HepG2 (cell line): ENCODE results near the gene SCARF1. TPM values are rescaled to one million over a fixed set of nuclear protein-coding genes. Genes with fewer than 3 reads are reported as not detected.
A peak's percentile ranks its signal among the peaks of the same experiment; 100 is the strongest.

ENCODE experiments used
- ATAC-seq: fragments of 200-7000 bp; cut with Tn5 transposase; 3 replicates; pipeline ENCODE4 v1.9.1; 2020; ENCODE audit warnings: mild to moderate bottlenecking, moderate library complexity
- BruUV-seq: library from RNA; stranded (reverse); fragments of 400-500 nt; replicated peaks from 2 replicates; lab custom pipeline; 2021; lab: Mats Ljungman, UMichigan
- CTCF ChIA-PET: fragments of 300-600 bp; formaldehyde crosslinking; extraction: SDS; loops from one replicate; lab custom pipeline; 2021; ENCODE audit warnings: low total read pairs, inconsistent platforms, low intra/inter-chr PET ratio; lab: Yijun Ruan, JAX
- POLR2A ChIA-PET: fragments of 350-600 bp; sonication (Branson Sonifier 250); formaldehyde crosslinking; loops from one replicate; lab custom pipeline; 2020; ENCODE audit warnings: antibody characterized with exemption, inconsistent platforms; lab: Yijun Ruan, JAX
- DNase-seq: peaks from one replicate; pipeline ENCODE4 v3.0.0-alpha.2; 2015; ENCODE audit warnings: low spot score
- FAIRE-seq: peaks from 3 replicates; lab custom pipeline; 2011; peaks lifted over from hg19 to GRCh38; lab: Jason Lieb, UNC
- H2AFZ ChIP-seq: one replicate; pipeline ENCODE4 v1.6.1; 2011; ENCODE audit warnings: low read length, inconsistent platforms
- H3K27ac ChIP-seq: fragments of 300-600 bp; 3 replicates; pipeline ENCODE4 v1.8.0; 2011; ENCODE audit warnings: mixed run types, mild to moderate bottlenecking, mixed read lengths, low read length, inconsistent platforms; ENCODE audit not compliant: insufficient read depth; ENCODE audit errors: extremely low read length
- H3K27me3 ChIP-seq, 2 experiments: fragments of 200-600 bp in 1 of 2; 2 replicates in 1 of 2; 3 replicates in 1 of 2; pipeline versions ENCODE4 v1.6.0 to v1.8.0; 2011; ENCODE audit warnings: low read length in 2 of 2, mild to moderate bottlenecking in 2 of 2, moderate library complexity in 2 of 2, inconsistent platforms in 1 of 2; ENCODE audit not compliant: insufficient read depth in 2 of 2, control insufficient read depth in 1 of 2
- H3K36me3 ChIP-seq, 2 experiments: fragments of 200-600 bp in 1 of 2; replicated peaks in 1 of 2; 2 replicates in 1 of 2; 3 replicates in 1 of 2; pipeline versions ENCODE4 v1.5.1 to v1.8.0; 2011; ENCODE audit warnings: low read length in 2 of 2, inconsistent platforms in 1 of 2; ENCODE audit not compliant: insufficient read depth in 2 of 2, control insufficient read depth in 1 of 2
- H3K4me1 ChIP-seq: 2 replicates; pipeline ENCODE4 v1.5.1; 2012; ENCODE audit warnings: low read length, inconsistent platforms; ENCODE audit not compliant: insufficient read depth
- H3K4me2 ChIP-seq: 2 replicates; pipeline ENCODE4 v1.6.0; 2011; ENCODE audit warnings: low read depth, low read length, inconsistent platforms
- H3K4me3 ChIP-seq, 3 experiments: fragments of 200-600 bp in 1 of 3; sonication (generic), shearing (Covaris generic) in 1 of 3; replicated peaks in 1 of 3; 2 replicates each; pipeline ENCODE4 v1.5.1; 2011 to 2016; ENCODE audit warnings: low read length in 3 of 3, inconsistent platforms in 2 of 3, low read depth in 2 of 3, mild to moderate bottlenecking in 2 of 3, control low read depth in 1 of 3, mixed read lengths in 1 of 3; ENCODE audit not compliant: insufficient read depth in 1 of 3
- H3K79me2 ChIP-seq: one replicate; pipeline ENCODE4 v1.6.1; 2011; ENCODE audit warnings: low read length, inconsistent platforms; ENCODE audit not compliant: insufficient read depth
- H3K9ac ChIP-seq: 2 replicates; pipeline ENCODE4 v1.6.0; 2011; ENCODE audit warnings: mild to moderate bottlenecking, low read depth, low read length, inconsistent platforms; ENCODE audit not compliant: insufficient read depth
- H3K9me3 ChIP-seq: 2 replicates; pipeline ENCODE4 v1.5.1; 2012; ENCODE audit warnings: mild to moderate bottlenecking, low read length
- H4K20me1 ChIP-seq: 2 replicates; pipeline ENCODE4 v1.6.0; 2011; ENCODE audit warnings: inconsistent platforms, mild to moderate bottlenecking, low read length, moderate library complexity; ENCODE audit not compliant: insufficient read depth
- ELF4 ChIP-seq: sonication (generic); formaldehyde crosslinking; IDR thresholded peaks from 2 replicates; pipeline ENCODE4 v1.5.0; 2020; ENCODE audit warnings: missing genetic modification reagents, mild to moderate bottlenecking, moderate library complexity, borderline replicate concordance
- PCBP1 ChIP-seq: fragments of 200-400 bp; formaldehyde crosslinking; IDR thresholded peaks from 2 replicates; pipeline ENCODE4 v1.6.1; 2017; ENCODE audit warnings: mild to moderate bottlenecking, low read depth, low read length, borderline replicate concordance
- RFXAP ChIP-seq: sonication (generic); formaldehyde crosslinking; IDR thresholded peaks from 2 replicates; pipeline ENCODE4 v1.4.0; 2020; ENCODE audit warnings: missing genetic modification reagents, borderline replicate concordance
- ZFP91 ChIP-seq: sonication (generic); formaldehyde crosslinking; IDR thresholded peaks from 2 replicates; pipeline ENCODE4 v1.9.0; 2022; ENCODE audit warnings: missing genetic modification reagents, mild to moderate bottlenecking, borderline replicate concordance
- ZNF572 ChIP-seq: sonication (generic); formaldehyde crosslinking; IDR thresholded peaks from 2 replicates; pipeline ENCODE4 v1.5.1; 2020; ENCODE audit warnings: mild to moderate bottlenecking, missing genetic modification reagents
- WGBS: methylation state at CpG from one replicate; pipeline ENCODE4 v1.1.6; 2017; ENCODE audit warnings: low lambda C conversion rate; 5-methylcytosine and 5-hydroxymethylcytosine counted together
- in situ Hi-C: cut with HindIII; loops from 2 replicates; pipeline ENCODE4 v1.10.0; 2017; ENCODE audit warnings: low pct_unique_long_range_greater_than_20kb; ENCODE audit not compliant: extremely low pct_ligation_motif_present
- intact Hi-C: fragments of 100-400 bp; cut with micrococcal nuclease; formaldehyde crosslinking; loops from one replicate; pipeline ENCODE4 v1.10.0; 2022; ENCODE audit not compliant: unreplicated experiment
- polyA plus RNA-seq, 8 experiments: library from polyadenylated mRNA; depleted of rRNA in 3 of 8; stranded (reverse) in 7 of 8; unstranded in 1 of 8; fragments of >200 nt; fragmentation: Illumina TruSeq in 4 of 8; extraction: Trizol in 4 of 8; gene quantifications; 2 replicates each; pipeline versions ENCODE4 v1.2.1 to v1.2.3, GENCODE V29; 2011 to 2016; ENCODE audit warnings: low read depth in 4 of 8, missing spikeins in 1 of 8, mixed read lengths in 1 of 8; ENCODE audit not compliant: insufficient read depth in 1 of 8
- total RNA-seq, 5 experiments: library from RNA; depleted of rRNA; stranded (reverse); fragments of >200 nt; fragmentation: Illumina TruSeq; extraction: Trizol; gene quantifications; 2 replicates each; pipeline ENCODE4 v1.2.3, GENCODE V29; 2016; ENCODE audit warnings: low read depth in 1 of 5

Gene SCARF1
- total and polyA plus RNA-seq, 2 of the 13 experiments (the other 11 are each of a cell fraction or from before 2014, with no cell fraction given) = 0.24 to 0.71 TPM

GRCh38 chr17:1638624-1639300 lies 6.8 kb downstream of the SCARF1 start:
- in situ Hi-C loops (no loop called here), intact Hi-C loops (no loop called here)
- ChIA-PET CTCF (no interaction called here), POLR2A (interaction anchor here (0.9 to 1.1 kb wide), 3 partner anchors 10 to 124 kb away, joined by 3 to 5 read pairs (median 3); no protein-coding TSS in a partner anchor)
- peaks cover 39% of the 10 kb centered on the region for H3K4me1 ChIP-seq
- no peak overlapping the region for H3K9ac ChIP-seq
- ATAC-seq = 0 out of 3 replicates have a peak, but pooled peaks have one; percentile 5
- FAIRE-seq = no peak
- H3K79me2 ChIP-seq = no peaks in the 10 kb centered on the region
- H3K4me3 ChIP-seq = no peak overlapping the region
- WGBS = 22% methylated on average over 6 of the region's 19 CpGs
- no peaks in the 10 kb centered on the region for H3K36me3 ChIP-seq
- H3K27me3 ChIP-seq = peaks cover 5 to 44% of the 10 kb centered on the region in 2 experiments; a peak in 4 of 5 replicates
- no TSS peak for BruUV-seq
- no peak overlapping the region for H3K27ac ChIP-seq
- H3K9me3 ChIP-seq = no peaks in the 10 kb centered on the region
- DNase-seq = no peak
- H3K4me2 ChIP-seq = no peak overlapping the region
- no peaks in the 10 kb centered on the region for H4K20me1 ChIP-seq
- H2AFZ ChIP-seq = no peak overlapping the region
- peak; percentile 22; the same call in 1 of the 2 replicates for TF ChIP-seq ZFP91 (CRISPR knock-in tag)
- TF ChIP-seq ZNF572 = no peak

- in situ Hi-C loops = no loop called here
- Histone ChIP-seq H3K4me2 (peak overlapping the region; percentile 9; the same call in 1 of the 2 replicates), H3K4me1 (peaks cover 37% of the 10 kb centered on the region), H3K9me3 (no peaks in the 10 kb centered on the region), H4K20me1 (no peaks in the 10 kb centered on the region), H3K27me3 (peaks cover 5 to 44% of the 10 kb centered on the region in 2 experiments; a peak in 4 of 5 replicates), H3K27ac (no peak overlapping the region), H3K36me3 (no peaks in the 10 kb centered on the region), H3K9ac (no peak overlapping the region), H3K4me3 (no peak overlapping the region), H2AFZ (no peak overlapping the region), H3K79me2 (no peaks in the 10 kb centered on the region)
- 38% methylated on average over 16 of the region's 17 CpGs for WGBS
- no peak for TF ChIP-seq RFXAP (CRISPR knock-in tag)
- no peak for TF ChIP-seq PCBP1
- no peak for TF ChIP-seq ELF4 (CRISPR knock-in tag)
- ChIA-PET POLR2A (interaction anchor here (1.0 kb wide), 1 partner anchor 125 kb away, joined by 3 read pairs; no protein-coding TSS in a partner anchor), CTCF (no interaction called here)
- intact Hi-C loops = no loop called here
- DNase-seq = no peak
- FAIRE-seq = no peak
- no TSS peak for BruUV-seq
- no peak for ATAC-seq
These were observed 7.4 kb downstream of the SCARF1 start for GRCh38 chr17:1638171-1638590.
